K562 (cell line): ENCODE results near the gene RAI1. TPM values are rescaled to one million over a fixed set of nuclear protein-coding genes. Genes with fewer than 3 reads are reported as not detected.
A peak's percentile ranks its signal among the peaks of the same experiment; 100 is the strongest.

Source experiments
- AFF4 ChIP-seq: sonication (generic); formaldehyde crosslinking; IDR thresholded peaks from 2 replicates; pipeline ENCODE4 v1.8.0; 2023; ENCODE audit warnings: mild to moderate bottlenecking, missing genetic modification reagents
- CHAMP1 ChIP-seq: fragments of 450-650 bp; IDR thresholded peaks from 2 replicates; pipeline ENCODE4 v1.6.1; 2016; ENCODE audit warnings: mild to moderate bottlenecking
- DACH1 ChIP-seq: fragments of 450-650 bp; IDR thresholded peaks from 2 replicates; pipeline ENCODE4 v1.6.1; 2018; ENCODE audit not compliant: partially characterized antibody
- HEY1 ChIP-seq: fragments of 250-450 bp; sonication (Bioruptor Pico); IDR thresholded peaks from 2 replicates; pipeline ENCODE4 v1.5.0; 2020; ENCODE audit warnings: mild to moderate bottlenecking, moderate library complexity, borderline replicate concordance
- MNT ChIP-seq, 2 experiments: fragments of 450-650 bp; conservative IDR thresholded peaks; 2 replicates each; pipeline ENCODE4 v1.6.1; 2017; ENCODE audit warnings: mild to moderate bottlenecking in 2 of 2, moderate library complexity in 2 of 2
- MYBL2 ChIP-seq, 2 experiments: fragments of 450-650 bp in 1 of 2; sonication (generic) in 1 of 2; formaldehyde crosslinking in 1 of 2; IDR thresholded peaks; 2 replicates each; pipeline versions ENCODE4 v1.6.1 to v1.8.1; 2017 to 2022; ENCODE audit warnings: borderline replicate concordance in 1 of 2, inconsistent platforms in 1 of 2, low read depth in 1 of 2, mild to moderate bottlenecking in 1 of 2, missing genetic modification reagents in 1 of 2, moderate library complexity in 1 of 2
- NR2C1 ChIP-seq, 2 experiments: fragments of 450-650 bp; IDR thresholded peaks; 2 replicates each; pipeline ENCODE4 v1.6.1; 2017; ENCODE audit warnings: mild to moderate bottlenecking in 2 of 2, antibody characterized with exemption in 1 of 2, inconsistent platforms in 1 of 2, missing compliant biosample characterization in 1 of 2, missing genetic modification characterization in 1 of 2
- NR4A1 ChIP-seq, 2 experiments: fragments of 250-450 bp in 1 of 2; fragments of 450-650 bp in 1 of 2; sonication (Bioruptor Pico) in 1 of 2; IDR thresholded peaks; 2 replicates each; pipeline versions ENCODE4 v1.4.0 to v1.6.1; 2016 to 2020; ENCODE audit warnings: mild to moderate bottlenecking in 2 of 2, missing compliant biosample characterization in 1 of 2, missing genetic modification characterization in 1 of 2, moderate library complexity in 1 of 2
- PCBP1 ChIP-seq: fragments of 200-400 bp; formaldehyde crosslinking; IDR thresholded peaks from 2 replicates; pipeline ENCODE4 v1.6.1; 2018; ENCODE audit warnings: mild to moderate bottlenecking, low read depth, low read length; ENCODE audit not compliant: poor library complexity, severe bottlenecking
- PHB ChIP-seq: fragments of 250-450 bp; sonication (Bioruptor Pico); IDR thresholded peaks from 2 replicates; pipeline ENCODE4 v1.5.0; 2021
- RBBP5 ChIP-seq: fragments of 200-600 bp; sonication (generic); IDR thresholded peaks from 2 replicates; pipeline ENCODE4 v1.6.1; 2012; ENCODE audit warnings: borderline replicate concordance, mild to moderate bottlenecking, low read length, control low read depth, inconsistent platforms; ENCODE audit not compliant: insufficient read depth, poor library complexity, severe bottlenecking
- RBFOX2 ChIP-seq: fragments of 200-400 bp; formaldehyde crosslinking; IDR thresholded peaks from 2 replicates; pipeline ENCODE4 v1.6.1; 2017; ENCODE audit warnings: low read depth, mild to moderate bottlenecking, low read length, moderate library complexity
- ZBTB7A ChIP-seq: IDR thresholded peaks from 2 replicates; pipeline ENCODE4 v1.6.1; 2011; ENCODE audit warnings: low read depth, mild to moderate bottlenecking, low read length, moderate library complexity, borderline replicate concordance; ENCODE audit not compliant: control insufficient read depth
- ZNF384 ChIP-seq: IDR thresholded peaks from 2 replicates; pipeline ENCODE4 v1.6.1; 2012; ENCODE audit warnings: low read depth, low read length, improper control_type of control experiment
- polyA plus RNA-seq, 8 experiments: library from polyadenylated mRNA; depleted of rRNA in 4 of 8; stranded (reverse) in 5 of 8; unstranded in 3 of 8; fragments of >200 nt; fragmentation: Nextera tagmentation in 2 of 8; fragmentation: Illumina TruSeq in 1 of 8; extraction: Ambion mirVana in 2 of 8; extraction: Trizol in 1 of 8; gene quantifications; 2 replicates each; pipeline versions ENCODE4 v1.2.1 to v1.2.3, GENCODE V29; 2011 to 2014; ENCODE audit warnings: inconsistent platforms in 1 of 8, missing spikeins in 1 of 8
- total RNA-seq, 7 experiments: library from RNA; depleted of rRNA in 6 of 7; stranded (reverse); fragments of >200 nt in 6 of 7; fragmentation: Illumina TruSeq in 2 of 7; extraction: Trizol in 2 of 7; gene quantifications; 2 replicates each; pipeline versions ENCODE4 v1.2.1 to v1.2.3, GENCODE V29; 2011 to 2021; ENCODE audit warnings: low replicate concordance in 1 of 7
- TF ChIP-seq, protein P1 (sequence below): sonication (generic); formaldehyde crosslinking; IDR thresholded peaks from 2 replicates; pipeline ENCODE4 v1.9.0; 2022; ENCODE audit warnings: mild to moderate bottlenecking, missing genetic modification reagents
- TF ChIP-seq, protein P2 (sequence below), 2 experiments: fragments of 450-650 bp in 1 of 2; sonication (generic) in 1 of 2; formaldehyde crosslinking in 1 of 2; IDR thresholded peaks in 1 of 2; conservative IDR thresholded peaks in 1 of 2; 2 replicates each; pipeline versions ENCODE4 v1.6.1 to v1.8.1; 2016 to 2023; ENCODE audit warnings: mild to moderate bottlenecking in 2 of 2, moderate library complexity in 2 of 2, inconsistent platforms in 1 of 2, missing genetic modification reagents in 1 of 2

The RAI1 gene
- total and polyA plus RNA-seq, 9 of the 15 experiments (the other 6 are each of a cell fraction or from before 2014, with no cell fraction given): 0.68 to 19.9 (median 5.5) TPM

GRCh38 chr17:17830740-17831207, 149.5 kb downstream of the RAI1 start (continued):
- TF ChIP-seq CHAMP1 (no peak), MNT (conservative IDR thresholded peaks at IDR 0.05) (peak in 1 of 2 experiments; percentile 74; a peak in 2 of 4 replicates), NR4A1 (CRISPR knock-in tag; IDR thresholded peaks at IDR 0.05) (no peak), NR4A1 (tag; IDR thresholded peaks at IDR 0.05) (no peak), ZNF384 (no peak), RBFOX2 (peak; percentile 54), AFF4 (CRISPR knock-in tag) (no peak), MYBL2 (IDR thresholded peaks at IDR 0.05; ENCODE audit: low read depth) (no peak), MYBL2 (CRISPR knock-in tag; IDR thresholded peaks at IDR 0.05; ENCODE audit: borderline replicate concordance) (no peak), NR2C1 (IDR thresholded peaks at IDR 0.05) (0 out of 2 replicates have a peak, but pooled peaks have one; percentile 21), NR2C1 (tag; IDR thresholded peaks at IDR 0.05) (0 out of 2 replicates have a peak, but pooled peaks have one; percentile 29), RBBP5 (no peak), ZBTB7A (no peak), PCBP1 (no peak), HEY1 (no peak), DACH1 (no peak), PHB (CRISPR knock-in tag) (no peak)
- TF ChIP-seq, protein P1, sequence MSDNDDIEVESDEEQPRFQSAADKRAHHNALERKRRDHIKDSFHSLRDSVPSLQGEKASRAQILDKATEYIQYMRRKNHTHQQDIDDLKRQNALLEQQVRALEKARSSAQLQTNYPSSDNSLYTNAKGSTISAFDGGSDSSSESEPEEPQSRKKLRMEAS (CRISPR knock-in tag): peak; percentile 85
- TF ChIP-seq, protein P2, sequence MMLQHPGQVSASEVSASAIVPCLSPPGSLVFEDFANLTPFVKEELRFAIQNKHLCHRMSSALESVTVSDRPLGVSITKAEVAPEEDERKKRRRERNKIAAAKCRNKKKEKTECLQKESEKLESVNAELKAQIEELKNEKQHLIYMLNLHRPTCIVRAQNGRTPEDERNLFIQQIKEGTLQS (IDR thresholded peaks at IDR 0.05): no peak
- TF ChIP-seq, protein P2 (CRISPR knock-in tag; conservative IDR thresholded peaks at IDR 0.05): no peak
